AG04450 (cell line): ENCODE results near the gene GABRQ. TPM values are rescaled to one million over a fixed set of nuclear protein-coding genes. Genes with fewer than 3 reads are reported as not detected.
"Not testable (repeated sequence)": the region's sequence is repeated elsewhere in the genome, so short reads cannot be mapped to it uniquely, and the experiment has no call there.

ENCODE experiments used
- CTCF ChIA-PET: fragments of 300-600, 350-600 bp; formaldehyde crosslinking; extraction: SDS; loops from one replicate; lab custom pipeline; 2022; ENCODE audit warnings: antibody characterized with exemption, inconsistent platforms; lab: Charles Lee
- POLR2A ChIA-PET: fragments of 350-600 bp; formaldehyde crosslinking; extraction: SDS; loops from one replicate; lab custom pipeline; 2021; ENCODE audit warnings: antibody characterized with exemption, inconsistent platforms; lab: Yijun Ruan, JAX
- DNase-seq: peaks from one replicate; pipeline ENCODE4 v3.0.0-alpha.2; 2011; ENCODE audit warnings: low read depth, low spot score
- H3K27ac ChIP-seq: one replicate; pipeline ENCODE4 v1.5.1; 2012; ENCODE audit warnings: low read depth, low read length, control low read depth
- H3K27me3 ChIP-seq: one replicate; pipeline ENCODE4 v1.6.0; 2012; ENCODE audit warnings: low read length; ENCODE audit not compliant: control insufficient read depth, insufficient read depth
- H3K4me3 ChIP-seq: 2 replicates; pipeline ENCODE4 v1.5.1; 2011; ENCODE audit warnings: mild to moderate bottlenecking, low read depth, low read length, control low read depth
- H3K9me3 ChIP-seq: 2 replicates; pipeline ENCODE4 v1.5.1; 2012; ENCODE audit warnings: low read length; ENCODE audit not compliant: control insufficient read depth, insufficient read depth
- CTCF ChIP-seq: IDR thresholded peaks from 2 replicates; pipeline ENCODE4 v1.5.1; 2011; ENCODE audit warnings: low read depth, low read length, control low read depth, inconsistent platforms
- polyA plus RNA-seq: library from polyadenylated mRNA; depleted of rRNA; stranded (reverse); fragments of >200 nt; gene quantifications from 2 replicates; pipeline ENCODE4 v1.2.3, GENCODE V29; 2011

Gene GABRQ
- polyA plus RNA-seq, 1 experiment, result 0.05 TPM

- no peaks in the 10 kb centered on the region for H3K9me3 ChIP-seq
- TF ChIP-seq CTCF, result no peak
- no peak overlapping the region for H3K4me3 ChIP-seq
- no peaks in the 10 kb centered on the region for H3K27me3 ChIP-seq
- POLR2A ChIA-PET, result no interaction called here
- CTCF ChIA-PET, result no interaction called here
- DNase-seq, result no peak
- no peak overlapping the region for H3K27ac ChIP-seq
Observed at GRCh38 chrX:152656087-152656486, 18.4 kb downstream of the GABRQ start.

- no peaks in the 10 kb centered on the region for H3K9me3 ChIP-seq
- no peak for DNase-seq
- H3K4me3 ChIP-seq, result no peak overlapping the region
- no peaks in the 10 kb centered on the region for H3K27me3 ChIP-seq
- ChIA-PET CTCF (no interaction called here), POLR2A (interaction anchor here (0.7 kb wide), 1 partner anchor 157 kb away, joined by 4 read pairs; no protein-coding TSS in a partner anchor)
- no peak for TF ChIP-seq CTCF
- no peak overlapping the region for H3K27ac ChIP-seq
Observed at GRCh38 chrX:152656890-152657289, 19.2 kb downstream of the GABRQ start.

- ChIA-PET POLR2A (no interaction called here), CTCF (no interaction called here)
- TF ChIP-seq CTCF, result no peak
Observed at GRCh38 chrX:152658302-152658701, 20.6 kb downstream of the GABRQ start.

GRCh38 chrX:152663086-152663485 lies 25.4 kb downstream of the GABRQ start:
- POLR2A ChIA-PET, result no interaction called here
- Histone ChIP-seq H3K4me3 (no peak overlapping the region), H3K27ac (no peak overlapping the region), H3K27me3 (no peaks in the 10 kb centered on the region), H3K9me3 (no peaks in the 10 kb centered on the region)
- TF ChIP-seq CTCF, result no peak
- DNase-seq, result no peak
- CTCF ChIA-PET, result no interaction called here

More at GRCh38 chrX:152658302-152658701, 20.6 kb downstream of the GABRQ start:
- no peak overlapping the region for H3K4me3 ChIP-seq
- DNase-seq, result no peak
- H3K27ac ChIP-seq, result no peak overlapping the region
- H3K9me3 ChIP-seq, result no peaks in the 10 kb centered on the region
- H3K27me3 ChIP-seq, result no peaks in the 10 kb centered on the region

- Histone ChIP-seq H3K4me3 (no peak overlapping the region), H3K27me3 (no peaks in the 10 kb centered on the region), H3K27ac (no peak overlapping the region), H3K9me3 (no peaks in the 10 kb centered on the region)
- DNase-seq, result no peak
- ChIA-PET POLR2A (no interaction called here), CTCF (no interaction called here)
- TF ChIP-seq CTCF, result no peak
Observed at GRCh38 chrX:152674135-152674534, 36.4 kb downstream of the GABRQ start.

GRCh38 chrX:152674652-152675051 lies 37.0 kb downstream of the GABRQ start:
- H3K4me3 ChIP-seq, POLR2A ChIA-PET, DNase-seq, H3K27ac ChIP-seq, H3K27me3 ChIP-seq, H3K9me3 ChIP-seq, CTCF ChIA-PET: not testable (repeated sequence)

- DNase-seq, H3K4me3 ChIP-seq, H3K27ac ChIP-seq, H3K9me3 ChIP-seq, POLR2A ChIA-PET, CTCF ChIA-PET, H3K27me3 ChIP-seq: not testable (repeated sequence)
Observed at GRCh38 chrX:152681012-152681411, 43.3 kb downstream of the GABRQ start.
